Caco-2 (cell line): ENCODE data around the gene TBC1D12. TPM values are rescaled to one million over a fixed set of nuclear protein-coding genes. Genes with fewer than 3 reads are reported as not detected.

Experiments used
- BruUV-seq: library from RNA; stranded (reverse); fragments of 400-500 nt; replicated peaks from 2 replicates; lab custom pipeline; 2021; lab: Mats Ljungman, UMichigan
- CTCF ChIA-PET: fragments of 300-600 bp; sonication (Branson Sonifier 250); formaldehyde crosslinking; loops from one replicate; lab custom pipeline; 2022; ENCODE audit warnings: antibody characterized with exemption; lab: Charles Lee
- POLR2A ChIA-PET: fragments of 300-600 bp; sonication (Branson Sonifier 250); formaldehyde crosslinking; loops from one replicate; lab custom pipeline; 2022; ENCODE audit warnings: antibody characterized with exemption; lab: Charles Lee
- DNase-seq, 2 experiments: peaks; one replicate each; pipeline versions ENCODE4 v3.0.0 to v3.0.0-alpha.2; 2020 to 2022
- H3K27me3 ChIP-seq: replicated peaks from 2 replicates; pipeline ENCODE4 v1.6.0; 2011; ENCODE audit warnings: low read length; ENCODE audit not compliant: control insufficient read depth, insufficient read depth
- H3K36me3 ChIP-seq: 2 replicates; pipeline ENCODE4 v1.5.1; 2011; ENCODE audit warnings: low read length; ENCODE audit not compliant: control insufficient read depth, insufficient read depth
- H3K4me1 ChIP-seq: fragments of 250-450 bp; sonication (Bioruptor Pico); 2 replicates; pipeline ENCODE4 v1.5.1; 2020; ENCODE audit warnings: mild to moderate bottlenecking
- H3K4me3 ChIP-seq: 2 replicates; pipeline ENCODE4 v1.5.1; 2011; ENCODE audit warnings: low read depth, mild to moderate bottlenecking, control low read depth, low read length
- H3K9me3 ChIP-seq: fragments of 250-450 bp; sonication (Bioruptor Pico); 2 replicates; pipeline ENCODE4 v1.5.1; 2020; ENCODE audit warnings: mild to moderate bottlenecking, moderate library complexity
- H3K27ac Mint-ChIP-seq: one replicate; pipeline ENCODE4 v1.8.0; 2022; ENCODE audit warnings: mixed read lengths; ENCODE audit not compliant: unreplicated experiment
- H3K27me3 Mint-ChIP-seq: one replicate; pipeline ENCODE4 v1.8.0; 2022; ENCODE audit warnings: mixed read lengths; ENCODE audit not compliant: insufficient read depth, unreplicated experiment
- H3K36me3 Mint-ChIP-seq: one replicate; pipeline ENCODE4 v1.8.0; 2022; ENCODE audit warnings: mild to moderate bottlenecking, mixed read lengths; ENCODE audit not compliant: insufficient read depth, unreplicated experiment
- H3K4me1 Mint-ChIP-seq: one replicate; pipeline ENCODE4 v1.8.0; 2022; ENCODE audit warnings: low read depth, mixed read lengths; ENCODE audit not compliant: unreplicated experiment
- H3K4me3 Mint-ChIP-seq: one replicate; pipeline ENCODE4 v1.8.0; 2022; ENCODE audit warnings: mild to moderate bottlenecking, moderate library complexity, mixed read lengths; ENCODE audit not compliant: unreplicated experiment
- H3K9me3 Mint-ChIP-seq: one replicate; pipeline ENCODE4 v1.8.0; 2022; ENCODE audit warnings: mixed read lengths; ENCODE audit not compliant: unreplicated experiment
- CTCF ChIP-seq, 2 experiments: fragments of 200-600 bp in 1 of 2; IDR thresholded peaks; 1 replicate in 1 of 2; 2 replicates in 1 of 2; pipeline versions ENCODE4 v1.5.1 to v1.8.0; 2011 to 2022; ENCODE audit warnings: antibody characterized with exemption in 1 of 2, control low read depth in 1 of 2, inconsistent platforms in 1 of 2, low read depth in 1 of 2, low read length in 1 of 2, mild to moderate bottlenecking in 1 of 2, moderate library complexity in 1 of 2; ENCODE audit not compliant: insufficient read depth in 1 of 2, severe bottlenecking in 1 of 2, unreplicated experiment in 1 of 2
- intact Hi-C: fragments of 100-400 bp; cut with micrococcal nuclease; formaldehyde crosslinking; loops from one replicate; pipeline ENCODE4 v1.10.0; 2022; ENCODE audit not compliant: unreplicated experiment
- total RNA-seq: library from RNA; stranded (reverse); gene quantifications from 2 replicates; pipeline ENCODE4 v1.2.3, GENCODE V29; 2022

The TBC1D12 gene
- total RNA-seq, 1 experiment from 2014 or later, result 32.1 TPM

GRCh38 chr10:94489107-94489506, 86.8 kb downstream of the TBC1D12 start:
- H3K9me3 ChIP-seq, result no peaks in the 10 kb centered on the region
- POLR2A ChIA-PET, result no interaction called here
- Mint-ChIP-seq H3K4me3 (no peak overlapping the region), H3K27me3 (no peaks in the 10 kb centered on the region), H3K4me1 (peaks cover 8% of the 10 kb centered on the region), H3K27ac (no peak overlapping the region), H3K9me3 (no peaks in the 10 kb centered on the region), H3K36me3 (peaks cover 34% of the 10 kb centered on the region)
- no peaks in the 10 kb centered on the region for H3K27me3 ChIP-seq
- intact Hi-C loops, result no loop called here
- CTCF ChIA-PET, result no interaction called here
- DNase-seq, result no peak
- 0 out of 2 replicates have a peak, but pooled peaks cover 4% of the 10 kb centered on the region for H3K4me1 ChIP-seq
- no peaks in the 10 kb centered on the region for H3K36me3 ChIP-seq
- no peak for TF ChIP-seq CTCF (IDR thresholded peaks at IDR 0.05; ENCODE audit: insufficient read depth in 1 of 2, low read depth in 1 of 2, low read length in 1 of 2, severe bottlenecking in 1 of 2, unreplicated experiment in 1 of 2)
- BruUV-seq, result no TSS peak
- H3K4me3 ChIP-seq, result no peak overlapping the region

- Mint-ChIP-seq H3K36me3 (peaks cover 23% of the 10 kb centered on the region), H3K27me3 (no peaks in the 10 kb centered on the region), H3K4me1 (peaks cover 8% of the 10 kb centered on the region), H3K27ac (no peak overlapping the region), H3K4me3 (no peak overlapping the region), H3K9me3 (no peaks in the 10 kb centered on the region)
- ChIA-PET CTCF (no interaction called here), POLR2A (no interaction called here)
- H3K4me3 ChIP-seq, result no peak overlapping the region
- intact Hi-C loops, result no loop called here
- no peak for DNase-seq
- no peaks in the 10 kb centered on the region for H3K27me3 ChIP-seq
- TF ChIP-seq CTCF (IDR thresholded peaks at IDR 0.05; ENCODE audit: insufficient read depth in 1 of 2, low read depth in 1 of 2, low read length in 1 of 2, severe bottlenecking in 1 of 2, unreplicated experiment in 1 of 2), result no peak
- H3K36me3 ChIP-seq, result no peaks in the 10 kb centered on the region
- H3K9me3 ChIP-seq, result no peaks in the 10 kb centered on the region
- 0 out of 2 replicates have a peak, but pooled peaks cover 4% of the 10 kb centered on the region for H3K4me1 ChIP-seq
- no TSS peak for BruUV-seq
These were observed 87.8 kb downstream of the TBC1D12 start for GRCh38 chr10:94489976-94490788.

GRCh38 chr10:94490789-94491039, 88.4 kb downstream of the TBC1D12 start:
- BruUV-seq, result no TSS peak
- no peak overlapping the region for H3K27ac Mint-ChIP-seq
- no peak for TF ChIP-seq CTCF (IDR thresholded peaks at IDR 0.05; ENCODE audit: insufficient read depth in 1 of 2, low read depth in 1 of 2, low read length in 1 of 2, severe bottlenecking in 1 of 2, unreplicated experiment in 1 of 2)
- intact Hi-C loops, result no loop called here
- Histone ChIP-seq H3K36me3 (no peaks in the 10 kb centered on the region), H3K4me1 (0 out of 2 replicates have a peak, but pooled peaks cover 4% of the 10 kb centered on the region), H3K9me3 (no peaks in the 10 kb centered on the region), H3K27me3 (no peaks in the 10 kb centered on the region), H3K4me3 (no peak overlapping the region)
- ChIA-PET POLR2A (no interaction called here), CTCF (no interaction called here)
- H3K9me3 Mint-ChIP-seq, result no peaks in the 10 kb centered on the region
- DNase-seq, result no peak
- peaks cover 21% of the 10 kb centered on the region for H3K36me3 Mint-ChIP-seq
- no peak overlapping the region for H3K4me3 Mint-ChIP-seq
- no peaks in the 10 kb centered on the region for H3K27me3 Mint-ChIP-seq
- H3K4me1 Mint-ChIP-seq, result peaks cover 8% of the 10 kb centered on the region
